Hepatocyte (in vitro differentiated cells): ENCODE measurements around the gene LIPT2.

ENCODE experiments used
- CTCF ChIP-seq: fragments of 200-600 bp; sonication (generic); IDR thresholded peaks from 2 replicates; pipeline ENCODE4 v1.5.1; 2016; ENCODE audit warnings: antibody characterized with exemption, mild to moderate bottlenecking; ENCODE audit not compliant: poor library complexity
- EZH2 ChIP-seq: fragments of 200-600 bp; sonication (generic); IDR thresholded peaks from 2 replicates; pipeline ENCODE4 v1.6.1; 2016; ENCODE audit warnings: antibody characterized with exemption, mild to moderate bottlenecking, borderline replicate concordance

GRCh38 chr11:74541466-74541865 is 47.9 kb upstream of the LIPT2 start:
- TF ChIP-seq CTCF: no peak
- no peak for TF ChIP-seq EZH2
